ENCODE measurements around the gene PLVAP. TPM values are rescaled to one million over a fixed set of nuclear protein-coding genes. Genes with fewer than 3 reads are reported as not detected.

The PLVAP gene
- total RNA-seq, 4 donors from 2014 or later, result 41.4 to 110 (median 67.9) TPM

DNA sequence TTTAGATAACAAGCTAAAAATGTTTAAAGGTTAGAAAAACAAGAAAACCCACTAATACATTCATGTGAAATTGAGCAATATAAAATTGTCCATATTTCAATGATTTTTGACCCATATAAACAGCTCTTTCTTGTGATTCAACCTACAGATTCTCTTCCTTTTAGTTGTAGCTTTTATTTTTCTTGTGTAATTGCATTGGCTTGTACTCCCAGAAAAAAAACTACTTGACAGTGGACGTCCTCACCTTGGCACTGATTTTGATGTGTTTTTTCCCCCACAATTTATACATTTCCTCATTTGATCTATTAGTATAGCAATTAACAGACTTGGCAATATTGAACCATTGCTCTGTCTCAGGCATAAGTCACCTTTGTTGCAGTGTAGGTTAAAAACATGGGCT lies 12.1 kb upstream of the PLVAP start:
- Histone ChIP-seq H3K9me3 (peaks cover 0 to 15% (median 0%) of the 10 kb centered on the region in 3 donors), H3K4me3 (no peak overlapping the region), H3K36me3 (no peaks in the 10 kb centered on the region), H3K27me3 (peaks cover 56% of the 10 kb centered on the region), H3K4me1 (peaks cover 0 to 29% (median 7%) of the 10 kb centered on the region in 3 donors), H3K27ac (no peak overlapping the region)
- no peak for TF ChIP-seq POLR2AphosphoS5 (IDR thresholded peaks at IDR 0.05)
- TF ChIP-seq EP300 (IDR thresholded peaks at IDR 0.05), result no peak
- 29 to 63% methylated on average over 1 of the region's 1 CpG for WGBS, 2 donors (ENCODE audit: low coverage in 1 of 2)
- ATAC-seq, result no peak

DNA sequence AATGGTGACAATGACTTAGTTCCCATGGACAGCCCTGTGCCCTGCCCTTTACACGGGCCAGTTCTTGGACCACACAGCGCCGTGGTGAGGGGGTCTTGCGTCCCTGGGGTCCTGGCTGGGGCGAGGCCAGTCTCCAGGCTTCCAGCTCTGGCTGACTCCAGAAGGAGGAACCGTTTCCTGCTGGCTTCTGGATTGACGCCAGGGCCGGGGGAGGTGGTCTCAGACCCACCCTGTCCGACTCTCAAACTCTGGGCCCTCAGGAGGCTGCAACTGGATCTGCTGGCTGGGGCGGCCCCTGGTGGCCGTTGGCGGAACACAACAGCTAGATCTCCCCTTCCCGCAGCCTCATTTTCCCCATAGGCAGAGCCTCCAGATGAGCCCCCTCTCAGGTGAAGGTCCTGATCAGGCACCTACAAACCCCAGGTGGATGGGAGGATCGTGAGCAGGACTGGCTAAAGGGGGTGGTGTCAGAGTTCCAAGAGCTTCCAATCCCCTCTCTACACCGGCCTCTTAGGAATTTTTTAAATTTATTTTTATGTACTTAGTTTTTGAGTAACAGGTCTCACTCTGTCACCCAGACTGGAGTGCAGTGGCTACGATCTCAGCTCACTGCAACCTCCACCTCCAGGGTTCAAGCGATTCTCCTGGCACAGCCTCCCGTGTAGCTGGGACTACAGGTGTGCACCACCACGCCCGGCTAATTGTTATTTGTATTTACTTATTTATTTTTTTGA lies 8.9 kb upstream of the PLVAP start:
- Histone ChIP-seq H3K4me1 (peaks cover 0 to 11% (median 0%) of the 10 kb centered on the region in 3 donors), H3K36me3 (no peaks in the 10 kb centered on the region), H3K4me3 (no peak overlapping the region), H3K27ac (no peak overlapping the region), H3K27me3 (peaks cover 23% of the 10 kb centered on the region), H3K9me3 (peaks cover 0 to 15% (median 0%) of the 10 kb centered on the region in 3 donors)
- peak; percentile 39 for ATAC-seq
- TF ChIP-seq POLR2AphosphoS5 (IDR thresholded peaks at IDR 0.05) (no peak), EP300 (IDR thresholded peaks at IDR 0.05) (no peak), POLR2A (IDR thresholded peaks at IDR 0.05) (no peak), CTCF (IDR thresholded peaks at IDR 0.05) (peak in 3 of 4 experiments; percentile 80 to 89 (median 84))
- 44 to 54% methylated on average over 5 to 7 of the region's 20 CpGs for WGBS, 2 donors (ENCODE audit: low coverage in 1 of 2)

GRCh38 chr19:17380426-17381138 lies 3.4 kb upstream of the PLVAP start:
- 90 to 92% methylated on average over 1 to 5 of the region's 5 CpGs for WGBS, 2 donors (ENCODE audit: low coverage in 1 of 2)
- Histone ChIP-seq H3K4me3 (no peak overlapping the region), H3K27me3 (peaks cover 28% of the 10 kb centered on the region), H3K4me1 (peaks cover 0 to 8% (median 0%) of the 10 kb centered on the region in 3 donors), H3K27ac (no peak overlapping the region), H3K36me3 (no peaks in the 10 kb centered on the region), H3K9me3 (no peaks in the 10 kb centered on the region)
- TF ChIP-seq CTCF (IDR thresholded peaks at IDR 0.05), result no peak
- TF ChIP-seq POLR2AphosphoS5 (IDR thresholded peaks at IDR 0.05), result no peak
- no peak for TF ChIP-seq EP300 (IDR thresholded peaks at IDR 0.05)
- no peak for TF ChIP-seq POLR2A (IDR thresholded peaks at IDR 0.05)
- no peak for ATAC-seq

GRCh38 chr19:17379221-17379631 lies 2.1 kb upstream of the PLVAP start:
- WGBS, 2 donors (ENCODE audit: low coverage in 1 of 2), result 20% methylated on average over 2 of the region's 14 CpGs; no CpG with 5 or more reads in 1 of the 2 donors
- Histone ChIP-seq H3K27ac (no peak overlapping the region), H3K4me1 (peaks cover 0 to 8% (median 0%) of the 10 kb centered on the region in 3 donors), H3K4me3 (no peak overlapping the region), H3K36me3 (no peaks in the 10 kb centered on the region), H3K27me3 (peaks cover 26% of the 10 kb centered on the region), H3K9me3 (no peaks in the 10 kb centered on the region)
- ATAC-seq, result no peak
- TF ChIP-seq EP300 (IDR thresholded peaks at IDR 0.05), result no peak
- no peak for TF ChIP-seq POLR2AphosphoS5 (IDR thresholded peaks at IDR 0.05)
- TF ChIP-seq CTCF (IDR thresholded peaks at IDR 0.05), result no peak

DNA sequence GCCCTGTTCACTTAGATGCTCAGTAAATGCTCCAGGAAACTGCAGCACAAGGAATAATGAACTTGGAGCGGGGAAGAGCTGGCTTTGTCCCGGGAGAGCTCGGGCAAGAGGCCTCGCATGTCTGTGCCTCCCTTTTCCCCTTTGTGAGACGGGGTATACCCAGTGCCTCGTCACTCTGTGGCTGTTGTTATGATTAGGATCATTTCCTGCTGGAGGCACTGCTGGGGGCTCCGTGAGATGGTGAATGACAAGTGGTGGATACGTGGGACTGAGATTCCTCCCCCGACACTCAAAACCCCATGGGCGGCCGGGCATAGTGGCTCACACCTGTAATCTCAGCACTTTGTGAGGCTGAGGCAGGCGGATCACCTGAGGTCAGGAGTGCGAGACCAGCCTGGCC lies 1.1 kb upstream of the PLVAP start:
- TF ChIP-seq EP300 (IDR thresholded peaks at IDR 0.05), result no peak
- no peak for TF ChIP-seq CTCF (IDR thresholded peaks at IDR 0.05)
- no peak for TF ChIP-seq POLR2A (IDR thresholded peaks at IDR 0.05)
- TF ChIP-seq POLR2AphosphoS5 (IDR thresholded peaks at IDR 0.05), result no peak
- ATAC-seq, result no peak
- H3K36me3 ChIP-seq, result no peaks in the 10 kb centered on the region
- WGBS, 2 donors (ENCODE audit: low coverage in 1 of 2), result 67% methylated on average over 3 of the region's 13 CpGs; no CpG with 5 or more reads in 1 of the 2 donors
- no peak overlapping the region for H3K4me3 ChIP-seq
- H3K27me3 ChIP-seq, result peaks cover 26% of the 10 kb centered on the region
- peaks cover 0 to 8% (median 0%) of the 10 kb centered on the region in 3 donors for H3K4me1 ChIP-seq
- H3K27ac ChIP-seq, result no peak overlapping the region
- H3K9me3 ChIP-seq, result no peaks in the 10 kb centered on the region

Data from gastroesophageal sphincter (tissue), 4 donors.